Small intestine (tissue), 7 donors: ENCODE data around the gene PTPRU. TPM values are rescaled to one million over a fixed set of nuclear protein-coding genes. Genes with fewer than 3 reads are reported as not detected.
A peak's percentile ranks its signal among the peaks of the same experiment; 100 is the strongest.
"Not testable (repeated sequence)": the region's sequence is repeated elsewhere in the genome, so short reads cannot be mapped to it uniquely, and the experiment has no call there.

Experiments used
- DNase-seq, 2 donors: peaks; one replicate each; pipeline versions ENCODE4 v3.0.0 to v3.0.0-alpha.2; 2013
- FAIRE-seq: peaks from 2 replicates; lab custom pipeline; 2012; peaks lifted over from hg19 to GRCh38; lab: Jason Lieb, UNC
- H3K27ac ChIP-seq, 3 donors: one replicate each; pipeline ENCODE4 v1.5.1; 2013; ENCODE audit warnings: low read length in 2 of 3, mild to moderate bottlenecking in 2 of 3, control low read depth in 1 of 3, inconsistent platforms in 1 of 3, low read depth in 1 of 3, moderate library complexity in 1 of 3
- H3K27me3 ChIP-seq, 3 donors: one replicate each; pipeline ENCODE4 v1.6.1; 2013; ENCODE audit warnings: low read length in 3 of 3, inconsistent platforms in 1 of 3; ENCODE audit not compliant: control insufficient read depth in 3 of 3, insufficient read depth in 3 of 3
- H3K36me3 ChIP-seq, 3 donors: one replicate each; pipeline ENCODE4 v1.6.1; 2013; ENCODE audit warnings: low read length in 3 of 3, inconsistent platforms in 1 of 3, low read depth in 1 of 3, mild to moderate bottlenecking in 1 of 3, moderate library complexity in 1 of 3; ENCODE audit not compliant: control insufficient read depth in 3 of 3, insufficient read depth in 2 of 3
- H3K4me1 ChIP-seq, 3 donors: one replicate each; pipeline ENCODE4 v1.6.1; 2013; ENCODE audit warnings: low read length in 2 of 3, inconsistent platforms in 1 of 3, low read depth in 1 of 3, mild to moderate bottlenecking in 1 of 3, moderate library complexity in 1 of 3; ENCODE audit not compliant: control insufficient read depth in 3 of 3, insufficient read depth in 2 of 3
- H3K4me3 ChIP-seq, 3 donors: one replicate each; pipeline ENCODE4 v1.5.1; 2013; ENCODE audit warnings: low read length in 3 of 3, control low read depth in 1 of 3, inconsistent platforms in 1 of 3, low read depth in 1 of 3, mild to moderate bottlenecking in 1 of 3, moderate library complexity in 1 of 3
- H3K9me3 ChIP-seq, 2 donors: one replicate each; pipeline ENCODE4 v1.6.1; 2013; ENCODE audit warnings: low read depth in 1 of 2, low read length in 1 of 2; ENCODE audit not compliant: control insufficient read depth in 2 of 2, insufficient read depth in 1 of 2
- WGBS, 3 donors: extraction: QIAGEN DNeasy Blood & Tissue Kit; methylation state at CpG; one replicate each; pipeline ENCODE4 v1.1.7; 2013; 5-methylcytosine and 5-hydroxymethylcytosine counted together
- polyA plus RNA-seq, 4 donors: library from polyadenylated mRNA; stranded (reverse) in 3 of 4; unstranded in 1 of 4; fragments of 200-250 nt in 3 of 4; fragments of 120-200 nt in 1 of 4; gene quantifications; one replicate each; pipeline versions ENCODE4 v1.2.1 to v1.2.3, GENCODE V29; 2013
- donor health status: healthy with polysubstance abuse.
- donor health status: control.
- donor health status: control.
- donor health status: Bipolar disorder and iron deficiency.
- donor health status: healthy.

The PTPRU gene
- polyA plus RNA-seq, 4 donors, result 0.27 to 44.5 (median 4.3) TPM; not detected in 1

DNA sequence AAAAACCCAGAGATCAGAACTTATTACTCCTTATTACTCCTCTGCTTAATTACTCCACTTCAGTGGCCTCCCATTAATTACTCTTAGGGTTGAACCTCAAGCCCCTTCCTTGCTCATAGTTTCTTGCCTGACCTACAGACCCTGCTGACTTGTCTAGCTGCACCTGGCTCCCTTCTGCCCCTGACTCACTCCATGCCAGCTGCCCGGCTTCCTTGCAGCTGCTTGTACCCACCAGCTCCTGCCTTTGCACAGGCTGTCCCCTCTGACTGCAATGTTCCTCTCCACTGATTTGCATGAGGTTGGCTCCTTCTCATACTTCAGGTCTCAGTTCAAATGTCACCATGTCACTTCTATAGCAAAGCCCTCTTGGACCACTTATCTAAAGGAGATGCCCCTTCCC is 1.9 kb upstream of the PTPRU start:
- DNase-seq (no peak), FAIRE-seq (no peak)
- Histone ChIP-seq H3K27me3 (peaks cover 8 to 41% (median 15%) of the 10 kb centered on the region in 3 donors), H3K4me3 (no peak overlapping the region), H3K4me1 (peaks cover 0 to 26% (median 0%) of the 10 kb centered on the region in 3 donors), H3K27ac (no peak overlapping the region), H3K9me3 (no peaks in the 10 kb centered on the region), H3K36me3 (no peaks in the 10 kb centered on the region)
- 44 to 72% (median 68%) methylated on average over 1 of the region's 1 CpG for WGBS, 3 donors

GRCh38 chr1:29234881-29235280 is 1.4 kb upstream of the PTPRU start:
- peaks cover 0 to 22% (median 0%) of the 10 kb centered on the region in 3 donors for H3K4me1 ChIP-seq
- not testable (repeated sequence) for H3K27ac ChIP-seq, DNase-seq, H3K36me3 ChIP-seq, H3K9me3 ChIP-seq, FAIRE-seq, H3K4me3 ChIP-seq
- H3K27me3 ChIP-seq, result peaks cover 8 to 45% (median 15%) of the 10 kb centered on the region in 3 donors
- WGBS, 3 donors, result 78 to 89% (median 82%) methylated on average over 9 of the region's 9 CpGs

GRCh38 chr1:29236712-29237128 is 398 bp downstream of the PTPRU start:
- FAIRE-seq (no peak), DNase-seq (no peak)
- Histone ChIP-seq H3K9me3 (no peaks in the 10 kb centered on the region), H3K4me1 (peaks cover 0 to 18% (median 0%) of the 10 kb centered on the region in 3 donors), H3K36me3 (no peaks in the 10 kb centered on the region), H3K27me3 (peaks cover 8 to 47% (median 15%) of the 10 kb centered on the region in 3 donors), H3K27ac (peak overlapping the region in 1 of 3 donors; percentile 17), H3K4me3 (peak overlapping the region; percentile 20 to 48 (median 38))
- WGBS, 3 donors, result 0 to 3% (median 2%) methylated on average over 30 of the region's 30 CpGs

DNA sequence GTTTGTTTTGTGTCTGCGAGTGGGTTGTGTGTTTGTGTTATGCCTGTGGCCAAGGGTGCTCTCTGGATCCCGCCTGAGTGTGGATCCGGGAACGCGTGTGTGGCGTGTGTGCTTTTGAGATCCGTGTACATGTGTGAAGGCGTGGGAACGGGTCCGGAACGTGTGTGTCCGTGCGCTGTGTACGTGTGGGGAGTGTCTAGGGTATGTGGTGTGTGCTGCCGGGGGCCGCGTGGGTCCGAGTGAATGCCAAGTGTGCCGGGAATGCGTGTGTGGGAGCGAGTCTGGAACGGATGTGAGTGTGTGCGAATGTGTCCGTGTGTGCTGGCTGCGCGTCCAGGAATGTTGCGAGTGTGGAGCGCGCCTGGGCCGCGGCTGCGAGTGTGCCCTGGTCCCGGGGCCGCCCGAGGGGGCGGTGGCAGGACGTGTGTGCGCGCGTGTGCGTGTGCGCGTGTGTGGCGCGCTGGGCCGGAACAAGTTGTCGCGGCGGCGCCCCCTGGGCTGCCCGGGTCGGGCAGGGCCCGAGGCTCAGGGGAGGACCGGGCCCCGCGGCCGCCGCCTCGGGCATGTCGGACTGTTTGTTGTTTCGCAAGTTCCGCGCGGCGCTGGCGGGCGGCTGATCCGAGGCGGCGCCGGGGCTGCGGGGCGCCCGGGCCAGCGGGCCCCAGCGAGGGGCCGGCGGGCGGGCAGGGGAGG is 953 bp downstream of the PTPRU start:
- WGBS, 3 donors, result 0 to 1% (median 1%) methylated on average over 47 to 79 of the region's 79 CpGs
- no peak for FAIRE-seq
- Histone ChIP-seq H3K4me3 (peak overlapping the region; percentile 20 to 46 (median 38)), H3K4me1 (peaks cover 0 to 18% (median 0%) of the 10 kb centered on the region in 3 donors), H3K9me3 (no peaks in the 10 kb centered on the region), H3K36me3 (no peaks in the 10 kb centered on the region), H3K27ac (no peak overlapping the region), H3K27me3 (peaks cover 8 to 47% (median 15%) of the 10 kb centered on the region in 3 donors)
- peak in 1 of 2 donors; percentile 82 for DNase-seq

DNA sequence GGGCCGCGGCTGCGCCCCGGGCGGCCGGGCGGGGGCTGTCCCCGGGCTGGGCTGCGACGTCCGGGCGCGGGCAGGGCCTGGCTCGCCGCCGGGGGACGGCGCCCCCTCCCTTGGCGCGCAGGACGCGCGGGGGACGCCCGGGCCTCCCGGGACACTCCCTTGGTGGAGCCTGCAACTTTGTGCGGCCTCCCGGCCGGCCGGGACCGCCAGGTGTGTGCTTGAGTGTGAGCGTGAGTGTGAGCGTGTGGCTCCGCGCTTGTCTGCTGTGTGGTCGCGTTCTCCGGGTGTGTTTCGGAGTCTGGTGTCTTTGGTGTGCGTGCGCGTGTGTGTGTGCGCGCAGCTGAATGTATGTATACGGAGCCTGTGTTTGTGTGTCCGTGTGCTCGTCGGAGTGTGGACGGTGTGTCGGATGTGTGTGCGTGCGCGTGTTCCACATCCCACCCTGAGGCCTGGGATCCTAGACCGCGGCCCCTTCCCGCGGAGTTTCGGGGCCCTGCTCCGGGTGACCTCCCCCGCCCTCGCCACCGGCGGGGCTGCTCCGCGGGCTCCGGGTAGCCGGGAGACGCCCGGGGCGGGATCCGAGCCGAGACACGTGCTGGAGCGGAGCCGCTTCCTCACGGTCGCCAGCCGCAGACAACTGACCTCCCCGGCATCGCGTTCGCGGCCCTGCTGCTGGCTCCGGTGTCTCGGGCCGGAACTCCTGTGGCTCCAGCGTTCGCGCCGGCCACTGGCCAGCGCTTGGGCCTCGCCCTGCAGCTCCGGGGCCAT is 1.7 kb downstream of the PTPRU start:
- 1 to 2% (median 2%) methylated on average over 62 to 93 of the region's 93 CpGs for WGBS, 3 donors
- no peaks in the 10 kb centered on the region for H3K36me3 ChIP-seq
- DNase-seq (peak in 1 of 2 donors; percentile 71), FAIRE-seq (no peak)
- peaks cover 8 to 42% (median 15%) of the 10 kb centered on the region in 3 donors for H3K27me3 ChIP-seq
- peaks cover 0 to 18% (median 0%) of the 10 kb centered on the region in 3 donors for H3K4me1 ChIP-seq
- H3K27ac ChIP-seq, result no peak overlapping the region
- H3K4me3 ChIP-seq, result peak overlapping the region; percentile 1 to 46 (median 37)
- no peaks in the 10 kb centered on the region for H3K9me3 ChIP-seq

DNA sequence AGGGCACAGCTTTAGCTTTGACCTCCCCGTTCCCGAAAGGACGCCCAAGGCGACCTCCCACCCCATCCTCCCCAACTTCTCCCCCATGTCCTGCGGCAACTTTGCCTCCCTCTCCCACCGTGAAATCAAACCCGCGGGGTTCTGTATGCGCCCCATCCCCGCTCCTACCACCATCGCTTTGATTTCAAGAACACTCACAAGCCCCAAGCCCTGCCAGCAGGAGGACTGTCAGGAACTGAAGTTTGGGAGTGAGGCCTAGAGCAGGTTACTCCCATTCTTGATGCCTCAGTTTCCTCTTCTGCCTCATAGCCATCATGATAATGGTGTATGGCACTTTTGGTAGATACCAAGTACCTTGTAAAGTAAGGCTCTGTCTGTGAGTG is 2.3 kb downstream of the PTPRU start:
- H3K27ac ChIP-seq, result peak overlapping the region in 1 of 3 donors; percentile 28
- no peaks in the 10 kb centered on the region for H3K9me3 ChIP-seq
- H3K27me3 ChIP-seq, result peaks cover 10 to 38% (median 15%) of the 10 kb centered on the region in 3 donors
- peaks cover 0 to 18% (median 0%) of the 10 kb centered on the region in 3 donors for H3K4me1 ChIP-seq
- no peak for FAIRE-seq
- H3K36me3 ChIP-seq, result no peaks in the 10 kb centered on the region
- 22 to 39% (median 39%) methylated on average over 11 of the region's 11 CpGs for WGBS, 3 donors
- no peak for DNase-seq
- no peak overlapping the region for H3K4me3 ChIP-seq

GRCh38 chr1:29239142-29239541 is 2.8 kb downstream of the PTPRU start:
- FAIRE-seq (no peak), DNase-seq (peak in 1 of 2 donors; percentile 63)
- WGBS, 3 donors, result 37 to 46% (median 46%) methylated on average over 7 of the region's 7 CpGs
- Histone ChIP-seq H3K36me3 (no peaks in the 10 kb centered on the region), H3K4me3 (no peak overlapping the region), H3K9me3 (no peaks in the 10 kb centered on the region), H3K27me3 (peaks cover 10 to 35% (median 15%) of the 10 kb centered on the region in 3 donors), H3K27ac (no peak overlapping the region), H3K4me1 (peaks cover 0 to 18% (median 0%) of the 10 kb centered on the region in 3 donors)

GRCh38 chr1:29240400-29240837 is 4.1 kb downstream of the PTPRU start:
- H3K27me3 ChIP-seq, result peaks cover 10 to 31% (median 15%) of the 10 kb centered on the region in 3 donors
- no peaks in the 10 kb centered on the region for H3K36me3 ChIP-seq
- 33 to 44% (median 38%) methylated on average over 4 of the region's 4 CpGs for WGBS, 3 donors
- FAIRE-seq (no peak), DNase-seq (no peak)
- no peak overlapping the region for H3K4me3 ChIP-seq
- H3K4me1 ChIP-seq, result peaks cover 0 to 18% (median 0%) of the 10 kb centered on the region in 3 donors
- H3K27ac ChIP-seq, result no peak overlapping the region
- H3K9me3 ChIP-seq, result no peaks in the 10 kb centered on the region
